Subcutaneous abdominal adipose tissue (tissue), 5 donors: ENCODE measurements around the gene TMEM222.

ENCODE experiments used
- H3K27ac ChIP-seq: one replicate; pipeline ENCODE4 v1.7.0; 2013; ENCODE audit warnings: low read depth, mild to moderate bottlenecking, inconsistent platforms, low read length, moderate library complexity
- H3K27me3 ChIP-seq, 5 donors: one replicate each; pipeline ENCODE4 v1.7.0; 2013; ENCODE audit warnings: low read length in 5 of 5, inconsistent platforms in 1 of 5; ENCODE audit not compliant: control insufficient read depth in 5 of 5, insufficient read depth in 4 of 5
- H3K36me3 ChIP-seq, 5 donors: one replicate each; pipeline ENCODE4 v1.7.0; 2013; ENCODE audit warnings: low read length in 5 of 5; ENCODE audit not compliant: control insufficient read depth in 5 of 5, insufficient read depth in 5 of 5
- H3K4me1 ChIP-seq, 5 donors: one replicate each; pipeline ENCODE4 v1.7.0; 2013; ENCODE audit warnings: low read length in 5 of 5, mild to moderate bottlenecking in 3 of 5, moderate library complexity in 1 of 5; ENCODE audit not compliant: control insufficient read depth in 5 of 5, insufficient read depth in 5 of 5
- H3K4me3 ChIP-seq, 5 donors: one replicate each; pipeline ENCODE4 v1.7.0; 2013; ENCODE audit warnings: low read length in 5 of 5, low read depth in 1 of 5
- H3K9ac ChIP-seq, 5 donors: one replicate each; pipeline ENCODE4 v1.7.0; 2013; ENCODE audit warnings: low read length in 5 of 5, mild to moderate bottlenecking in 4 of 5, moderate library complexity in 3 of 5
- H3K9me3 ChIP-seq, 5 donors: one replicate each; pipeline ENCODE4 v1.7.0; 2013; ENCODE audit warnings: low read length in 5 of 5; ENCODE audit not compliant: control insufficient read depth in 5 of 5
- donor health status: healthy.
- donor health status: healthy.
- donor health status: healthy.
- donor health status: healthy.
- donor health status: healthy.

TMEM222 gene

GRCh38 chr1:27372808-27373690, 51.1 kb downstream of the TMEM222 start:
- no peak overlapping the region for H3K4me3 ChIP-seq
- peaks cover 2 to 50% (median 8%) of the 10 kb centered on the region in 5 donors for H3K4me1 ChIP-seq
- H3K9ac ChIP-seq = no peak overlapping the region
- H3K9me3 ChIP-seq = no peaks in the 10 kb centered on the region
- no peak overlapping the region for H3K27ac ChIP-seq
- H3K36me3 ChIP-seq = no peaks in the 10 kb centered on the region
- H3K27me3 ChIP-seq = no peaks in the 10 kb centered on the region

GRCh38 chr1:27374362-27375086, 52.6 kb downstream of the TMEM222 start, which contains the start of gene FCN3:
Gene FCN3, minus strand, starts transcription at chr1:27374824. Its CDS starts 6 bp downstream, at chr1:27374818.
- Histone ChIP-seq H3K27ac (no peak within 1 kb of the TSS), H3K9ac (no peak within 1 kb of the TSS), H3K4me3 (no peak within 1 kb of the TSS), H3K36me3 (no peaks in the 10 kb centered on the region), H3K9me3 (no peaks in the 10 kb centered on the region), H3K4me1 (peaks cover 0 to 43% (median 4%) of the 10 kb centered on the region in 5 donors), H3K27me3 (no peaks in the 10 kb centered on the region)

GRCh38 chr1:27377760-27378495, 56.0 kb downstream of the TMEM222 start:
- Histone ChIP-seq H3K9ac (no peak overlapping the region), H3K4me3 (no peak overlapping the region), H3K36me3 (no peaks in the 10 kb centered on the region), H3K9me3 (no peaks in the 10 kb centered on the region), H3K4me1 (peaks cover 0 to 43% (median 4%) of the 10 kb centered on the region in 5 donors), H3K27me3 (peaks cover 0 to 9% (median 0%) of the 10 kb centered on the region in 5 donors), H3K27ac (no peak overlapping the region)

GRCh38 chr1:27379564-27380122, 57.7 kb downstream of the TMEM222 start:
- peaks cover 0 to 9% (median 0%) of the 10 kb centered on the region in 5 donors for H3K27me3 ChIP-seq
- H3K27ac ChIP-seq = no peak overlapping the region
- no peaks in the 10 kb centered on the region for H3K9me3 ChIP-seq

GRCh38 chr1:27380224-27380623, 58.3 kb downstream of the TMEM222 start:
- H3K9ac ChIP-seq = no peak overlapping the region
- H3K4me1 ChIP-seq = peaks cover 0 to 22% (median 2%) of the 10 kb centered on the region in 5 donors
- peaks cover 0 to 9% (median 0%) of the 10 kb centered on the region in 5 donors for H3K27me3 ChIP-seq
- H3K36me3 ChIP-seq = no peaks in the 10 kb centered on the region
- no peak overlapping the region for H3K4me3 ChIP-seq
- no peak overlapping the region for H3K27ac ChIP-seq
- no peaks in the 10 kb centered on the region for H3K9me3 ChIP-seq

More at GRCh38 chr1:27379564-27380122, 57.7 kb downstream of the TMEM222 start:
- Histone ChIP-seq H3K9ac (peak overlapping the region in 1 of 5 donors; percentile 55), H3K4me3 (no peak overlapping the region), H3K4me1 (peaks cover 0 to 27% (median 2%) of the 10 kb centered on the region in 5 donors), H3K36me3 (no peaks in the 10 kb centered on the region)

GRCh38 chr1:27380766-27381733, 59.1 kb downstream of the TMEM222 start:
- Histone ChIP-seq H3K27ac (no peak overlapping the region), H3K36me3 (no peaks in the 10 kb centered on the region), H3K9ac (peak overlapping the region in 1 of 5 donors; percentile 16), H3K4me3 (no peak overlapping the region), H3K4me1 (peaks cover 0 to 14% (median 0%) of the 10 kb centered on the region in 5 donors), H3K9me3 (no peaks in the 10 kb centered on the region), H3K27me3 (peaks cover 0 to 9% (median 0%) of the 10 kb centered on the region in 5 donors)

- H3K36me3 ChIP-seq = no peaks in the 10 kb centered on the region
- H3K9me3 ChIP-seq = no peaks in the 10 kb centered on the region
- H3K4me3 ChIP-seq = no peak overlapping the region
- H3K4me1 ChIP-seq = peaks cover 0 to 8% (median 0%) of the 10 kb centered on the region in 5 donors
- H3K9ac ChIP-seq = no peak overlapping the region
- no peak overlapping the region for H3K27ac ChIP-seq
- H3K27me3 ChIP-seq = peaks cover 0 to 9% (median 0%) of the 10 kb centered on the region in 5 donors
These were observed 60.2 kb downstream of the TMEM222 start for GRCh38 chr1:27381969-27382762.

GRCh38 chr1:27383039-27383605, 61.2 kb downstream of the TMEM222 start, which contains the start of gene CD164L2:
Gene CD164L2, minus strand, starts transcription at chr1:27383333. Its CDS starts 94 bp downstream, at chr1:27383239.
- no peak within 1 kb of the TSS for H3K4me3 ChIP-seq
- no peaks in the 10 kb centered on the region for H3K36me3 ChIP-seq
- H3K27ac ChIP-seq = no peak within 1 kb of the TSS
- peaks cover 0 to 3% (median 0%) of the 10 kb centered on the region in 5 donors for H3K4me1 ChIP-seq
- no peak within 1 kb of the TSS for H3K9ac ChIP-seq
- H3K27me3 ChIP-seq = peaks cover 0 to 9% (median 0%) of the 10 kb centered on the region in 5 donors
- H3K9me3 ChIP-seq = no peaks in the 10 kb centered on the region
